Thyroid gland (tissue), 4 donors: ENCODE results near the gene ADAMTSL3.
"Not testable (repeated sequence)": the region's sequence is repeated elsewhere in the genome, so short reads cannot be mapped to it uniquely, and the experiment has no call there.

Experiments
- POLR2A ChIP-seq, 2 donors: fragments of 450-650 bp; IDR thresholded peaks; one replicate each; pipeline ENCODE4 v1.6.1; 2017; ENCODE audit warnings: antibody characterized with exemption in 2 of 2, mild to moderate bottlenecking in 2 of 2, moderate library complexity in 1 of 2
- TF ChIP-seq, protein P1 (sequence below), 6 experiments: fragments of 200-600 bp in 3 of 6; fragments of 450-650 bp in 3 of 6; sonication (generic) in 3 of 6; IDR thresholded peaks; one replicate each; pipeline ENCODE4 v1.5.1; 2016 to 2019; ENCODE audit warnings: antibody characterized with exemption in 6 of 6, mild to moderate bottlenecking in 2 of 6, inconsistent platforms in 1 of 6, moderate library complexity in 1 of 6

GRCh38 chr15:84068674-84069073, 414.8 kb downstream of the ADAMTSL3 start:
- TF ChIP-seq, protein P1, sequence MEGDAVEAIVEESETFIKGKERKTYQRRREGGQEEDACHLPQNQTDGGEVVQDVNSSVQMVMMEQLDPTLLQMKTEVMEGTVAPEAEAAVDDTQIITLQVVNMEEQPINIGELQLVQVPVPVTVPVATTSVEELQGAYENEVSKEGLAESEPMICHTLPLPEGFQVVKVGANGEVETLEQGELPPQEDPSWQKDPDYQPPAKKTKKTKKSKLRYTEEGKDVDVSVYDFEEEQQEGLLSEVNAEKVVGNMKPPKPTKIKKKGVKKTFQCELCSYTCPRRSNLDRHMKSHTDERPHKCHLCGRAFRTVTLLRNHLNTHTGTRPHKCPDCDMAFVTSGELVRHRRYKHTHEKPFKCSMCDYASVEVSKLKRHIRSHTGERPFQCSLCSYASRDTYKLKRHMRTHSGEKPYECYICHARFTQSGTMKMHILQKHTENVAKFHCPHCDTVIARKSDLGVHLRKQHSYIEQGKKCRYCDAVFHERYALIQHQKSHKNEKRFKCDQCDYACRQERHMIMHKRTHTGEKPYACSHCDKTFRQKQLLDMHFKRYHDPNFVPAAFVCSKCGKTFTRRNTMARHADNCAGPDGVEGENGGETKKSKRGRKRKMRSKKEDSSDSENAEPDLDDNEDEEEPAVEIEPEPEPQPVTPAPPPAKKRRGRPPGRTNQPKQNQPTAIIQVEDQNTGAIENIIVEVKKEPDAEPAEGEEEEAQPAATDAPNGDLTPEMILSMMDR (IDR thresholded peaks at IDR 0.05) = not testable (repeated sequence)
- TF ChIP-seq POLR2A (IDR thresholded peaks at IDR 0.05) = not testable (repeated sequence)
